GM19035 (cell line): ENCODE measurements around the gene MRPS7.
"Not testable (repeated sequence)": the region's sequence is repeated elsewhere in the genome, so short reads cannot be mapped to it uniquely, and the experiment has no call there.

Experiments used
- ATAC-seq: cut with Tn5 transposase; IDR thresholded peaks from one replicate; pipeline ENCODE4 v1.9.1; 2021; ENCODE audit not compliant: unreplicated experiment

The MRPS7 gene

GRCh38 chr17:75270966-75271232 is 9.2 kb downstream of the MRPS7 start, which contains the start of gene MIF4GD:
Gene MIF4GD, minus strand, starts transcription at chr17:75271231. Its CDS starts 1,036 bp downstream, at chr17:75270195.
- peak; percentile 11 for ATAC-seq

GRCh38 chr17:75271233-75271954 is 9.7 kb downstream of the MRPS7 start:
- peak; percentile 75 for ATAC-seq

GRCh38 chr17:75271955-75272847 is 10.5 kb downstream of the MRPS7 start:
- no peak for ATAC-seq

GRCh38 chr17:75272848-75273184 is 11.1 kb downstream of the MRPS7 start:
- no peak for ATAC-seq

GRCh38 chr17:75273977-75274708 is 12.5 kb downstream of the MRPS7 start:
- no peak for ATAC-seq

GRCh38 chr17:75277664-75278071 is 16.0 kb downstream of the MRPS7 start:
- ATAC-seq, result no peak

GRCh38 chr17:75280189-75280588 is 18.5 kb downstream of the MRPS7 start:
- not testable (repeated sequence) for ATAC-seq

- ATAC-seq, result no peak
Observed at GRCh38 chr17:75285123-75285522, 23.4 kb downstream of the MRPS7 start.

- no peak for ATAC-seq
Observed at GRCh38 chr17:75287221-75287620, 25.5 kb downstream of the MRPS7 start.

GRCh38 chr17:75288359-75288758 is 26.7 kb downstream of the MRPS7 start:
- no peak for ATAC-seq

- peak; percentile 24 for ATAC-seq
Observed at GRCh38 chr17:75288770-75289114, 27.1 kb downstream of the MRPS7 start.

- peak; percentile 89 for ATAC-seq
Observed at GRCh38 chr17:75289115-75289831, 27.6 kb downstream of the MRPS7 start, which contains the start of gene SLC25A19. Gene SLC25A19, minus strand, starts transcription at chr17:75289433. Its CDS starts 2,669 bp downstream, at chr17:75286764.

GRCh38 chr17:75289832-75290337 is 28.2 kb downstream of the MRPS7 start:
- ATAC-seq, result peak; percentile 27

- not testable (repeated sequence) for ATAC-seq
Observed at GRCh38 chr17:75292810-75293448, 31.2 kb downstream of the MRPS7 start.

GRCh38 chr17:75295201-75296158 is 33.8 kb downstream of the MRPS7 start:
- ATAC-seq, result peak; percentile 67

- ATAC-seq, result no peak
Observed at GRCh38 chr17:75300280-75300679, 38.6 kb downstream of the MRPS7 start.

GRCh38 chr17:75301049-75301448 is 39.4 kb downstream of the MRPS7 start:
- no peak for ATAC-seq

- no peak for ATAC-seq
Observed at GRCh38 chr17:75301502-75302206, 40.0 kb downstream of the MRPS7 start.
